GM18502 (cell line): ENCODE results near the gene RNF144B.

Experiments used
- ATAC-seq: cut with Tn5 transposase; IDR thresholded peaks from one replicate; pipeline ENCODE4 v1.9.1; 2021; ENCODE audit warnings: mild to moderate bottlenecking; ENCODE audit not compliant: unreplicated experiment, poor library complexity

Gene RNF144B

DNA sequence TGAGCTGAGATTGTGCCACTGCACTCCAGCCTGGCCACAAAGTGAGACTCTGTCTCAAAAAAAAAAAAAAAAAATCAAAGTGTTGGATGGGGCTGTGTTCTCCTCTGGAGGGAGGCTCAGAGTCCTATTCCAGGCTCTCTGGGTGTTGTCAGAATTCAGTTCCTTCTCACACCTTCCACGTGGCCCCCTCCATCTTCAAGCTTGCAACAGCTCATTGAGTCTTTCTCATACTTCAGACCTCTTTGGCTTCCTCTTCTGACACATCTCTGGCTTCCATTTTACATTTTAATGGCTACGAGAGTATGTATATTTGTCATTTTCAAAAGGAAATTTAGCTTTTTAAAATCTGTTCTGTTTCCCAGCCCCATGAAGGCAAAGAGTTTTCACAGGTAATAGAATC lies 85.8 kb downstream of the RNF144B start:
- no peak for ATAC-seq

DNA sequence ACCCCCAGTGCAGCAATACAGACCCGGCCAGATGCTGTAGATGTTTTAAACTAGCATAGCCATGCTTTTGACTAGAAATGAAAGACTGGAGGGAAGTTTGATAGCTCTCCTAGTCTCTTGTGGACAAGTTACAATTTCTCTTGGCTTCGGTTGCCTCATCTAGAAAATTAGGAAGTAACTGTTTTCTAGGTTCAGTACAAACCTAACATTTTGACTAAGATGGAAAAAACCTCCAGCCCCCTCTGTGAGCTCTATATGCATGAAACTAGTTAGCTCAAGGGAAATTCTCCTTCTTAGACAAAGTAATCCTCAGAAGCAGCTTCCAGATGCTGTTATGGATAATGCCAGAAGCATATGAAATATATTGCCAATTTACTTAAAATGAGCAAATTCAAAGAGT lies 86.6 kb downstream of the RNF144B start:
- peak; percentile 54 for ATAC-seq

DNA sequence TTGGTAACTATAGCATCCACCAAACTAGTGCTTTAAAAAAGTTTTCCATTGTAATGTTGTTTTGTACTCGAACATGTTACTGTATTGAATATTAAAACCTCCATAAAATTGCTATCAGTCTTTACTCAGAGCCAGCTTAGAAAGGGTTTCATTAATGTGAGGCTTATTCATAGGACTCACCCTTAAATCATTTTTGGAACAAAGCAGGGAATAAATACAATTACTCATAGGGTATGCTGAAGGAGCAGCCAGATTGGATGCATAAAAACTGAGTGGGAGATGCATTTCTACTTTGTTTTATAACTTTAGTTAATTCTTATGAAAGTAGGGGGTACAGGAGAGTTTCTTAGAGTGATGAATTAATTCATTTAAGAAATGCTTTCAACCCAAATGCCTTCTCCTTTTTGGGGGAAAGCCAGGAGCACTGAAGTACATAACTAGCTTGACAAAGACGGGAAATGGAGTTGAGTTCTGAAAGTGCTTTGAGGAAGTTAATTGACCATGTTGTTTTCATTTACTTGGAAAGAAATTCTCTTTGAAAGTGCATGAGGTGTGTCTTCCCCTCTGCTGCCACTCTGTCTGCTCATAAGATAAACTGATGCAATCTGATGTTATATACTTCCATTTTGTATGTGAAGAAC lies 90.3 kb downstream of the RNF144B start:
- ATAC-seq = peak; percentile 57

DNA sequence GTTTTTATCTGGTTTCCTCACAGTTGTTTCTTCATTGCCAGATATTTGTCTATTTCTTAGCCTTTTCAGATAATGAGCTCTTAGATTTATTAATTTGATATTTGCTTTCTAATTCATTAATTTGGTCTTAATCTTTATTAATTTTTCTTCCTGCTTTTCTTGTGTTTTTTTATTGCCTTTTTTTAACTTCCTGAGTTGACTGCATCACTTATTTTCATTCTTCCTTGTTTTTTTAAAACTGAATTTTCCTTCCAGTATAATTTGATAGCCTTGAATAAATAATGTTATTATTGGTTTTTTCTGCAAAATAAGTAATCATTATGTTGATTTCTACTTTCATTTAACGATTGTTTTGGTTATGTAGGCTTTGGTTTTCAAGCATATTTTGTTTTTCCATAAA lies 91.5 kb downstream of the RNF144B start:
- no peak for ATAC-seq

DNA sequence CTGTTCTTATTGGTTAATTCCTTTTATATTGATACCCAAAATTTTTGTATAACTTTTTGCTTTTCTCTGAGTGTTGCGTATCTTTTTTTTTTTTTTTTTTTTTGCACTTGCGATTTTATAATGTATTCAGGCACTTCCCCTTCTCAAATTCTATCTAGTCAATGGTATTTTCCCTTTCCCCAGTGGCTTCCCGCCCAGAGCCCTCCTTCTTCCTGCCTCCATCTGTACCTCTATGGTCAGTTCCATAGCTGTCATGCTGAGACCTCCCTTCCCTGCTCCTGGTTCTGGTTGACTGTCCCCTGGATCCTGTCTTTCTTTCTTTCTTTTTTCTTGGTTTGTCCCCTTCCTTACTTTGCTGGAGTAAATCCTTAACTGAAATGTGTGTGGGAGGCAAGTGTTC lies 94.7 kb downstream of the RNF144B start:
- no peak for ATAC-seq

DNA sequence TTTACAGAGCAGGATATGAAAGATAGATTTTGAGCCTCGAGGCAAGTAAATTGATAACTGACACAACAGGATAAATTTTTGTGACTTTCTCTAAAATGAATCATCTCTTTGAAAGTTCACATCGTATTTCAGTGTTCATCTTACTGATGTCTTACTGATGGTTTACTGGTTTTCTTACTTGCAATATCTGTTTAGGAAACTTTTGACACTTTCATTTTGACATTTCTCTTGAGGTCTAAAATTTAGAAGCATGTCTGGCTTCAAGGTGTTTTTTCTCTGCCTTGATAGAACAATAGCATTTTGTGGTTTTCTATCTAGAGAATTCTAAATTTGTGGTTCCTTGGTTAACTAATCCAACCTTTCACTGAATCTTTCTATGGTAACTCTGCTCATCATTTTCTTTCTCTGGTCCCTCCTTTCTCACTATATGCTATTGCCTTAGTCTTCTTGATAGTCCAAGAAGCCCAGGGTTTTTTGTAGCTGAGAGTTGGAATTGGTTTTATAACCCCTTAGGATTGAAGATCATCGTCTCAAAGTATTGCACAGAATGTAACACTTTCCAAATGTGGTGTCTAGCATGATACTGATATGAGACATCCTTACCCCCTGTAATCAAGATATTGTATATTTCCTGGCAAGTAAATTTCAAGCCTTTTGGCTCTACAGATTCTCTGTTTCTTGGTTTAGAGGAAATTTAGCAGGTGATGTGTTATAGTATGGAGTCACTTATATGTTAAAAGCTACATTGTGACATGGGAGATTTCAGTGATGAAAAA lies 98.7 kb downstream of the RNF144B start:
- ATAC-seq = no peak

DNA sequence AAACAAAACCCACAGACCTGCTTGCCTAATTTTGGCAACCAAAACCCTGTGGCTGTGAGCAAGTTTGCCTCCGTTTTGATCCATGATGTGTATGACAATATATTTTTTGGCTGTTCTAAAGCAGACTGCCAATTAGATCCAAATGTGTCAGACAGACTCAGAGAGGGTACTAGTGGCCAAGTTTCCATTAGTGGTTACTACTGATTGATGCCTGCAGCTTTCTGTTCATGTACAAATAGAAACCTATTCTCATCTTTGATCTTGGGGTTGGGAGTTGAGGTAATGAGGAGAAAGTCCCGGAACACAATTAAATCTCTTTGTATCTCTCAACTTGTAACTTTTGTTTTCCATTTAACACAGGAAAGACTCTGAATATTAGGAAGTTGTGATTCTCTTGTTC lies 100.9 kb downstream of the RNF144B start:
- ATAC-seq = no peak

DNA sequence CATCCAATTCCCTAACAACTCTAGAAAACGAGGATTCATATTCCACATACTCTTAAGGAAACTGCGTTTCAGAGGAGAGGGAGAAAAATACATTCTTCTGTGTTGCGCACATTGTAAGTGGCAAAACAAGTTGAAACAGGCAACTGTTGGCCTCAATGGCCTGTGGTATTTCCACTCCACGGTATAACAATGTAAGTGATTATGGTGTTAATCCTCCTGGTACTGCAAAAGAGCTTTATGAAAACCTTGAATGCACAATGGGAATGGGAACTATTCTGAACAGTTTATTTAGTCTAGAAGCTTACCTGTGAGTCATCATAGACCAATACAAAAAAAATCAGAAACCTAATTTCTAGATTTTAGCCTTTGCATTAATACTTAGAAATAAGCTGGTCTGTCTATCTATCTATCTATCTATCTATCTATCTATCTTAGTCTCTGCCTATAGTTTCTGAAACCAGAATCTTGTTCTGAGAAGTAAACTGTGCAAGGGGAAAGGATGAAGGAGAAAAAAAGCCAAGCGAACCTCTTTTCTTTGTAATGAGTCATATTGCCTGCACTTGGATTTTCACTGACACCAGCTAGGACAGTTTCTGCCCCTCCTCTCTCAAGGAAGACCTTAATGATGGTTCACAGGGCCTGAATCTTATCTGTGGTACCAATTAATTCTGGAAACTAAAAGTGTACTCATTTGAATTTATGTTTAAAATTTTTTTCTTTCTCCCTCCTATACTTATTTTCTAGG lies 101.5 kb downstream of the RNF144B start:
- no peak for ATAC-seq

DNA sequence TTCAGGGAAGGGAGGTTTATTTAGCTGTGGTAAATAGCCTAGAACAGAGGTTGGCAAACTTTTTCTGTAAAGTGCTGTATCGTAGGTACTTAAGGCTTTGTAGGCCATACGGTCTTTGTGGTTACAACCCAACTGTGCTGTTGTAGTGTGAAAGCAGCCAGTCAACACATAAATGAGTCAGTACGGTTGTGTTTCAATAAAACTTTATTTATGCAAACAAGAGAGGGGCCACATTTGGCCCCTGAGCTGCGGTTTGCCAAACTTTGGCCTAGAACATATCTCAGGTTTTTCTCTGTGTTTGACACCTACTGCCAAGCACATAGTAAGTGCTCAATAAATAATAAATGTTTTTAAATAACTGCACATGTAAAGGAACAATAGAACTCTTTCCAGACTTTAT lies 102.2 kb downstream of the RNF144B start:
- no peak for ATAC-seq

DNA sequence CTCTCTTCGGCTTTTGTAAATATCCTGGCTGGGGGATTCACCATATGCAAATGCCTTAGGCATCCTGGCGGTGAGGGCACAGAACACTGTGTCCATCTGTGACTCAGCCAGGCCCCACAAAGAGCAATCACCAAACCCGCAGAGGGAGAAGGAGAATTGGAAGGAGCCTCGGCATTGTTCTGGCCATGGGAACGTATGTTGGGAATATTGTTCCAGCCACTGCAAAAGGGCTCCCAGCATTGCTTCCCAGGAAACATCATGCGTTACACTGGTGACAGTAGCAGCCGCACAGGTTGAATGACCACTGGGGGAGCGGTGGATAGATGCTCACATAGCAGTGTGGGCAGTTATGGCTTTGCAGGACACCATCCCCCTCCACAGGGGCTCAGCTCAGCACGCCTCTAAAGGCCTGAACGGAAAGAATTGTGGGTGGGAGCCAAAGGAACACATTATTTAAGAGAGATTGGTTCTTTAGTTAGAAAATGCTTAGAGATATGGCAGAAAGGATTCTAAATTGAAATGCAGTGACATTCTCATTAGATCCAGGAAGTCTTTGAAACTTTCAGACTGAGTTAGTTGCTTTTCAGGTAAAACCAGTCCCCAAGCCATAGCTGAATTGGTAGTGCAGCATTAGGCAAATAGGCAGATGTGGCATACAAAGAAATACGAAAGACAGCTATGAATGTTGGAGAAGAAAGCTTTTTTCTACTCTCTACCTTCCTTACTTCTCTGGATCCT lies 104.3 kb downstream of the RNF144B start:
- ATAC-seq = no peak

DNA sequence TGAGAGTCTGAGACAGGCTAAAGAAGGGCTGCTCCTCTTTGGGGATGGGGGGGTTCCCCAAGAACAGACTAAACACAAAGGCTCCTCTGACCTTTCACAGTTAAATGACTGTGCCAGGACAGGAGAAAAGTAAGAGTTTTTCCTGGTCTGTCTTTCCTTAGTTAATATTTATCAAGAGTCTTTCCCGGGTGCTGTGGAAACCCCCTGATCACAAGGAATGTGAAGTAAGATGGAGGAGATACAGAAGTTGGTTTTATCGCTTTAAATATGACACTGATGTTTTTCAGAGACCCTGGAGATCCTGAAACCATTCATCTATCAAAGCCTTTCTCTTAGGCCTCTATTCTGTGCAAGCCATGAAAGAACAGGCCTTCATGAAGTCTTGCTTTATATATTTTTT lies 105.8 kb downstream of the RNF144B start:
- ATAC-seq = no peak

DNA sequence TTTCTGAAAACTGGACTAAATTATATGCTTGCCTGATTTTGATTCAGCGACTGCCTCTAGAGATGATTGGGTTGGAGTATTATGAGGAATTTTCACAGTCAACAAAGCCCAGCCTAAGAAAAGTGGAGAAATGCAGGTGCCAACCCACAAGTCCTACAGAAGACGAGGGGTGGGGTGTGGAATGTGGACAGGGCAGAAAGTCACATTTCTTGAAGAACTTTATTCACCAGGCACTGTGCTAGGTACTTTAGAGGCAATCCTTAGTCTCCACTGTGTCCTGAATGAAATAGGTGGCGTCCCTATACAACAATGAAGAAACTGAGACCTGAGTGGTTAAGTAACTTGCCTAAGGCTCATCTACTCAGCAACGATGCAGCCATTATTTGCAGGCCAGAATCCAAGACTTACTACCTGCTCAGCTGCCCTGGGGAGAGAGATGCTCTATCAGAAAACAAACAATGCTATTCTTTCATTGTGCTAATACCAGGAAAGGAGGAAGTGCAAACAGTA lies 106.3 kb downstream of the RNF144B start:
- no peak for ATAC-seq

DNA sequence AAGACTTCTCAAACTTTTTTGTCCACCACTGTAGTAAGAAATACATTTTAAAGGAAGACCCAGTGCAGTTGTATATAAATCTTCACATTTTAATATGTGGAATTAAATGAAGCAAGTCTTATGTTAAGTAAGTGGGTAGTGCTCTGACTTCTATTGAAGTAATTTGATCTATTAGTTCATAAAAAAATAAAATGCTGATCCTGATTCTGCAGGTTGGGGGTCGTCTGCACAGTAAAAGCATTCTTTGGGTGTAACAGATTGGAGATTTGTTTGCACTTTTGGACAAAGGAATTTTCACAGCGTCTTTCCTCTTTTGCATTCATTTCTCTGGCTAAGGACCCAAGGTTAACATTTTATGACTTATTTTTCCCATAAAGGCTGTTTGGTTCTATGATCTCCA lies 106.8 kb downstream of the RNF144B start:
- ATAC-seq = no peak

DNA sequence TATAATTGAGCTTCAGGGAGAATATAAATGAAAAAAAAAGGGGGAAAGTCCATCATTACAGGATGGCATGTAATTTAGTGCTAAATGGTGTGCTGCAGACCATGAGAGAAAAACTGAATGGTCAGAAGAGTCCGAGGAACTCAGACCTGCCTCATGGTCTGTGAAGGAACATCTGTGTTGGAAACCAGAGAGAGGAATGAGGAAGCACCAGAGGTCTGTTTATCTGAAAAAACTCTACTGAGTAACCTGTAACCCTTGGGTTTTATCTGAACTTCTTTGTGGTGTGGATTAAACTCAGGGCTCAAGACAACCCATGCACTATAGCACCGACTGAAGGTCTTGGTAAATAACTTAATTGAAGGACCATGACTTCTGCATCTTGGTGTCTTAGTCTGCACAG lies 108.1 kb downstream of the RNF144B start:
- no peak for ATAC-seq

DNA sequence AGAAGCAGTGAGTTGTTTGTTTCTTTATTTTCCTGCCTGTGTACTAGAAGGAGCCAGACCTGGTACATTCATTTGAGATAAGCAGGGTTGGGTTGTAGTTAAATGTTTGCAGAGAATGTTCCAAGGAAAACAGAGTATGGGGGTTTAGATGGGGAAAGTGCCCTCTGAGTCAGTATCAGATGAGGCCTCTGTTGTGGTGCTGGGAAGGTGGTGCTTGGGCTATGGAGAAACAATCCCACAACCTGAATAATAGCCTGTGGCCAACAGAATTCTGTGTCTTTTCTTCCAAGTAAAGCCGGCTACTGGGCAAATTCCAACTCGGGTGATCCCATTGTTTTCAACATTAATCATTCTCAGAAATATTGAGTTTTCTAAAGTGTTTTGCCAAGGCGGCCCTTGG lies 109.3 kb downstream of the RNF144B start:
- no peak for ATAC-seq

DNA sequence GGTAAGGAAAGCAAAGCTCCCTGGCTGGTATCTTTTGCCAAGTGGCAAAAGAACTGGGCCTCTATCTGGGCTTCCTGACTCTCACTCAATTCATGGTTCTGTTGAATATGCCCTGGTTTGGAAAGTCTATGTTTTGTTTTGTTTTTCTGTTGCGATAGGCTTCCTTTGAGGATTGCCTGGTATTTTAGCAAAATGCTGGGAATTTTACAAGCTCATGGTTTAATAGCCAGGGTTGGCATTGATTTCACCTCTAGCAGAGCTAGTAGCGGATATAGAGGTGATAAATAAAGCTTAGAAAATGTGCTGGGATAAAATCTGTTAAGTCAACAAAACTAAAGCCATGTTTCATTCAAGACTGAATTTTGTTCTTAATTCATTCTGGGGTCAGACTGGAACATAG lies 109.9 kb downstream of the RNF144B start:
- no peak for ATAC-seq

DNA sequence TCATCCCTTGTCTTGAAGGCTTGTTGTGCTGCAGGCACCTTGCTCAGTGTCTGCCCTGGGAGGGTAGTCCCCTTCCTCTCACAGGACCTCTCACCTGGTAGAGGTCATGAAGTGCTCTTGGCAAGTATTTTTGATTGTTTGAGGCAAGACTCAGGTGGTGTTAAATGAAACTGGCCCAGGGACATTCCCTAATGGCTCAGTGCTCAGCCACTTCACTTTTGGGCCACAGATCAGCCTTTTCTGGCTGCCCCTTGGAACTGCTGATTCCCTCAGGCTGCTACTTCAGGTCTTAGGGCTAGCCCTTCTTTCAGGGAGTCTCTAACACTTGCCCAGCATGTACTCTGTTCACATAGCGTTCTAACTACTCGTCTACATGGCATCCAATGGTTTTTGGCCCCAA lies 111.3 kb downstream of the RNF144B start:
- no peak for ATAC-seq

DNA sequence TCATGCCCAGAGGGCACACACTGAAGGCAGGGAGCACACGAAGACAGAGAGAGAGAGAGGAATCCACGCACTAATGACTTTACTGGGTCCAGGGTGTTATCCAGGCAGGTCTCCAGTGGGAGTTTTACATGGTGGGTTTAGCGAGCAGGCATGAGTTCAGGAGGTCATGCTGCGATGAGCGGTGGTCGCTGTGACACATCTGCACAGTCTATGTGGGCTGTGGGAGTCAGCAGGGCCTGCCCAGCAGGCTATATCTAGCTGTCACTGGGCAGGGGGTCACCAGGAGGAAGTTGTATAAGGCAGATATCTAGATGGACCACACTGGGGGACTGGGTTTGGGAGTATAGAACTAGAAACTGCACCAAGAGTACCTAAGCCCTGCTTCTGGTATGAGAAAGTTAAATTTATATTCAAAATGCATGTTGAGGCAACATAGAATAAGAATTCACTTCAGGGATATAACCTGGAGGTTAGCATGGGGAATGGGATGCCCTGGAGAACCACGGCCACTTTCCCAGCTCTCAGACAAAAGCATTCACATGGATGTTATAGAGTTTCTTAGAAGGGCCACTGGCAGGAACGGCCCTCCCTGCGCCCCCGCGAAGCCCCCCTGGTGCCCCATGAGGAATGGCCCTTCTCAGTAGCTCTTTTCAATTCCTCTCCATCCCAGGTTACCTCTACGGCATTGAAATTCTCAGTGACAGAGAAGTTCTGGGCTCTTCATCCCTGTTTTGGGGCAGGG lies 113.9 kb downstream of the RNF144B start:
- no peak for ATAC-seq

DNA sequence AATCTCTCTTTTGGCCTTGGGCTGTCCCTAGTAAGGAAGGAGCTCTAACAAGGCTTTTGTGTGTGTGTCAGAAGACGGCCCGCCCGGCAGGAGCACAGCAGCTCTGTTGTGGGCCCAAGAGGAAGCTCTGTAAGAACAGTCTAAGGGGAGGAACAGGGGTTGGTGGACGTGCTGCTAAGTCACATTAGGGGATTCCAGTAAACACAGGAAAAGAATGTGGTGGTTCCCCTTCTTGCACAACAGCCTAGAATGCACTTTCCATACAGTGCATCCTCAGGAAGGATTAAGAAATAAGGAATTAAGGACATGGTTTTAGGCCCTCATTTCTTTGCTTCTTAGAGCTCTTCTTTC lies 114.5 kb downstream of the RNF144B start:
- ATAC-seq = peak; percentile 31

DNA sequence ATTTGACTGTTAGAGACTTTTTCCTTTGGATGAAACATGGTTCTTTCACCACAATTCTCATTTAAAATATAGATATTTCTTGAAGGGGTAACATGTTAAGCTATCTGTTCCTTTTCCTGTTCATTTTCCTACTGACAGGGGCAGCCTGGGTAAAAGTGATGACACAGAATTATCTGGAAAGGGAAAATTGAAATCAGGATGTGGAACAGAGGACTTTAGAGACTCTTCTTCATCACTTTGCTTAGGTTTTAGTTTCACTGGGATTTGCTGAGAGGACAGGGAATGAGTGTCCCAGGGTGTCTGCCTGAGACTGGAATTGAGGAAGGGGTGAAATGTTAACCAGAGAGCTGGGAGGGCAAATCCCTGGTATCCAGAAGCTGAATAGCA lies 116.0 kb downstream of the RNF144B start:
- ATAC-seq = no peak
